GM19023 (cell line): Measurements from ENCODE around the gene PRPSAP1.

ENCODE experiments used
- ATAC-seq: cut with Tn5 transposase; IDR thresholded peaks from one replicate; pipeline ENCODE4 v1.9.1; 2021; ENCODE audit warnings: mild to moderate bottlenecking, moderate library complexity; ENCODE audit not compliant: unreplicated experiment

The PRPSAP1 gene

DNA sequence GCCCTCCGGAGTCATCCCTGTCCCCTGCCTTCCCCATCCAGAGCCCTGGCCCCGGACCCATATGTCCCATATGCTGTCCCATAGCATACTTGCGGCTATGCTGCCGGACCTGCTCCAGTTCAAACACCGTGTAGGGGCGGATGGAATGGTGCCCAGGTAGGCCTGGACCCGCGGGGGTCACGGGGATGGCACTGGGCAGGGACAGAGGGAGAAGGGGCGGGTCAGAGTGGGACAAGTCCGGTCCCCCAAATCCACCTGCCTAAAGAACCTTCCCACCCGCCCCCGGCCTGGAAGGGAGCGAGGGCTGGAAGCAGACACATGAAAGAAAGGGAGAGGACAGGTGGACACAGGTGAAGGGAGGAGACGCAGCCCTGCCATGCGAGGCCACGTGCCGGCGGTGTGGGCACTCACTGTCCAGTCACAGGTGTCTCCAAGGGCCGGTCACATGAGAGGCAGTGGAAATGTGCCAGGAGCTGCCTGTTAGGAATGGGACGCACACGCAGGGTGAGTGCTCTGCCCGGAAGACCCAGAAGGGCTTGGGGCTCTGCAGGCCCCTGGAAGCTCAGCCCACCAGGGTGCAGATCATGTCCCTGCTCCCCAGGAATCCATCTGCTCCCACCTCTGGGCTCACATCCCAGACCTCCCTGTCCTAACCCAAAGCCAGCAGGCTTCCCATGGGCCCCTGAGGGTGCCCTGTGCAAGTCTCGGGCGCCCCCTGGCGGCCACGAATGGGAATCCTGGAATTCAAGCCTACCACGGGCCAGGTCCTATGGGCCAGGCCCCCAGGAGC is 74.6 kb downstream of the PRPSAP1 start:
- no peak for ATAC-seq

DNA sequence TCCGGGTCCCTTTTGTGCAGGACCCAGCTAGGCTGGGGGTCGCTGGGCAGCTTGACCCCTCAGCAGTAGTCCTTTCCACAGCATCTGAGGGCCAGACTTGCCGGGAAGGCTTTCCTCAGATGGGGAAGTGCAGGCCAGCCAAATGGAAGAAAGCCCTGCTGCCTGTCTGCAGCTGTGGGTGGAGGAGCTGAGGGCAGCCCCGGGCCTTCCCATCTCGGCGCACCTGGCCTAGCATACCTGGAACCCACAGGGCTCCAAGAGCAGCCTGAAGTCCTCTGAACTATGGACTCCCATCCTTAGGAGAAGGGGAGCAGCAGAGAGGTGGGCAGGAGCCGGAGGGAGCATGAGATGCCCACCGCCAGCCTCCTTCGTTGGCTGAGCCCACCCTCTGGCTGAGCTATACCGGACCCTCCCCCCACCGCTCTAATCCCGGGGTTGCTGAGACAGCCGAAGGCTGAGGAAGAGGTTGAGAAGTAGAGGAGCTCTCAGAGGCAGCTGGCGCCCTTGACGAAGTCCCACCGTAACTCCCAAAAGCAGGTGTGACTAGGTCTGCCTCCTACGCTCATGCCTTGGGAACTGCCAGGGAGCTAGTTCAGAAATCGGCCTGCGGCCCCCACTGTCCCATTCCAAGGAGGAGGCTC is 75.3 kb downstream of the PRPSAP1 start:
- no peak for ATAC-seq

DNA sequence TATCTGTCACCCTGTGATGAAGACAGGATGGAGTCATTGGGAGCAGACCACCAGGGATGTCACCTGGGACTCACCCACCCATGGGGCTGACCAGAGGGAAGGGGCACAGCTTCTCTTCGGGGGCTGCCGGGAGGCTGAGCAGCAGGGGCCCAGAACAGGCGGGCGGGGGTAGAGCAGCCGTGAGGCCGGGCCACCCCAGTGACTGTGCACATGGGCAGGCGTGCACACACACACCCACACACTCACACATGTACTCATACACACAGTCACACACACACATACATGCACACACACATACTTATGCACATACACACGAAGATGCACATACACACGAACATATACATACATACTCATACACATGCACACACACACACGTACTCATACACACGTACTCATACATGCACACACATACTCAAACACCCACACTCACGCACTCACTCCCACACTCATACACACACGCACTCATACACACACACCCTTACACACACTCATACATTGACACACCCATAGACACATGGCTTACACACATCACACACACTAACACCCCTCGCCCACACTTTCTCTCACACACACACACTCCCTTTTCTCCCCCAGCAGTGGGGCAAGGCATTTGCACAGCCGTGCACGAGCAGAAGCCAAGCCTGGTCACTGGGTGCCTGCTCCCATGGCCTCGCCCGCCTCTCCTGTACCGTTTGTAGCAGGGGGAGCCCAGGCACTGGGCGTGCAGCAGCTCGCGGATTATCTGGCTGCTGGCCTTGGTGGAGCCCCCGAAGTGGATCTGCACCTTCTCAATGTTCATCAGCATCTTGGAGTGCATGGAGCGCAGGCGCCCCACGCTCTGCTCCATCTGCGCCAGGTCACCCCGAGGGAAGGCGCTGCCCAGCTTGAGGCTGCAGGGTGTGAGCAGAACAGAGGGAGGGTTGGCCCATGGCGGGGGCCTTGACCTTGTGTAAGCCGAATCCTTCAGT is 76.1 kb downstream of the PRPSAP1 start:
- ATAC-seq, result no peak

DNA sequence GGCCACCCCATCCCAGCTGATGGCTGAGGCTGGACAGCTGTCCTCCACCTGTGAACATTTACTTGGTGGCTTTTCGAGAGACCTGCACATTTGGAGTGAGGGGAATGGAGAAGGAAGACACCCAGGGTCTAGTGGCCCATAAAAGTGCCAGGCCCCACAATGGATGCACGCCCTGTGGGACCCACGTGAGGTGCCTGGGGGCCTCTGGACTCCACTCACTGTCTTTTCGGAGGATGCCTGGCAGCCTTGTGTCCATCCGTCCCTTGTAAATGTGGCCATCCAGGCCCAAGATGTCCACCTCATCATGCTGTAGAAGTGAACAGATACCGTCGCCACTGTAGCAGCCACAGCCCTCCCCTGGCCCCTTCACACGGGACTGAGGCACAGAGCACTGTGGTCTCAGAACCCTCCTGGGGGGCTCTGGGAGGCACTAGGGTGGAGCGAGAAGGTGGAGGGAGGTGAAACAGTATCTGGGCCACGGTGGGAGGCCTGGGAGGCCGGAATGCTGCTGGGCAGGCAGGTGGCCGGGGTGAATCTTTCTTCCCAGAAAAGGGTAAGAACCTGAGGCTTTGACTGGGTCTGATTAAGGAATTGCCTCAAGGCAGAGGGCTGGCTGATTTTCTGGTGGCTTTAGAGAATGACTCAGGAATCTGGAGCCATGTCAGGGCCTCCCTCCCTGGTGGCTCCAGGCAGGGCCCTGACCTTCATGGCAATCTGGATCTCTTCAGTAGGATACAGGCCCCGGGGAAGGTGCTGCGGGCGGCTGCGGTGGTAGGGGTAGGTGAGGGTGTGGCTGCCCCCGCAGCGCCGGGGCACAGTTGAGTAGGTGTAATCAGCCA is 77.0 kb downstream of the PRPSAP1 start:
- no peak for ATAC-seq

DNA sequence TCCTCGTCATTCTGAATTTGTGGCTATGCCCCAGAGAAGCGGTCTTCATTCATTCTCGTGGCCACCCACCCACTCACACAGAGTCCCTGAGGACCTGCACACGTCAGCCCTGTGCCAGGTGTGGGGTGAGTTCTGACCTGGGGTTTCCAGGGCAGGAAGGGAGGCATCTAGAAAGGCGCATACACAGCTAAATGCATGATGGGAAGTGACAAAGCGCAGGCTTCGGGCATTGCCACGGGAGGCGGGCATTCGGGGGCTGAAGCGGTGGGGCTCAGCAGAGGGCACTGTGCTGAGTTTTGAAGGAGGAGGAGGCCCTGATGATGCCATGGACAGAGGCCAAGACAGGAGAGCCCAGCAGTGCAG is 77.7 kb downstream of the PRPSAP1 start:
- no peak for ATAC-seq

DNA sequence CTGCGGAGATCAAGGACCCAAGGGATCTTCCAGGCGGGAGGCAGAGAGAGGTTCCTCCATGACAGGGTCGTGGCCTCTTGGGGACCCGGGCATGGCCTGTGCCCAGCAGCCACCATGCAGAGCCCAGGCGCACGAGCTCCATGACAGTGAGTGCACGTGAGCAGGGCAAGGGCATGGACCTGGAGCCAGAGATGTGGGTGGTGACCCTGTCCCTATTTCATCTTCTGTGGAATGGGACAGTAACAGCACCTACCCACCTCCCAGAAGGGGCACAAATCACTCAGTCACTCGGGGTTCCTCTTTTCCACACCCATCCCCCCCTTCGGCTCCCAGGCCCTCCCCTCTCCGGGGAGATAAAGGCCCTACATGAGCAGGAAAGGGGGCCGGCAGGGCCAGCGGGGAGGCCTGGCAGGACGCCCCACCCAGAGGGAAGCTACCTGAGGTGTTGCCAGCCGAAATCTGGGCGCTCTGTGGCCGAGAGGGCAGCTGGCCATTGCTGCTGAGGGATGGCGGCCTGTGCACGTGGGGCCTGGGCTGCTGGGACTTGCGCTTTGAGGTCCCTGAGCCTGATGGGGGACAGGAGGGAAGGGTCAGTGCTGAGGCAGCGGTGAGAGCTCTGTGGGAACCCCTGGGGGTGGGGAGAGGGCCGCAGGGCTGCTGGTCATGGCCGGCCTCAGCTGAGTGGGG is 78.2 kb downstream of the PRPSAP1 start:
- ATAC-seq, result no peak

DNA sequence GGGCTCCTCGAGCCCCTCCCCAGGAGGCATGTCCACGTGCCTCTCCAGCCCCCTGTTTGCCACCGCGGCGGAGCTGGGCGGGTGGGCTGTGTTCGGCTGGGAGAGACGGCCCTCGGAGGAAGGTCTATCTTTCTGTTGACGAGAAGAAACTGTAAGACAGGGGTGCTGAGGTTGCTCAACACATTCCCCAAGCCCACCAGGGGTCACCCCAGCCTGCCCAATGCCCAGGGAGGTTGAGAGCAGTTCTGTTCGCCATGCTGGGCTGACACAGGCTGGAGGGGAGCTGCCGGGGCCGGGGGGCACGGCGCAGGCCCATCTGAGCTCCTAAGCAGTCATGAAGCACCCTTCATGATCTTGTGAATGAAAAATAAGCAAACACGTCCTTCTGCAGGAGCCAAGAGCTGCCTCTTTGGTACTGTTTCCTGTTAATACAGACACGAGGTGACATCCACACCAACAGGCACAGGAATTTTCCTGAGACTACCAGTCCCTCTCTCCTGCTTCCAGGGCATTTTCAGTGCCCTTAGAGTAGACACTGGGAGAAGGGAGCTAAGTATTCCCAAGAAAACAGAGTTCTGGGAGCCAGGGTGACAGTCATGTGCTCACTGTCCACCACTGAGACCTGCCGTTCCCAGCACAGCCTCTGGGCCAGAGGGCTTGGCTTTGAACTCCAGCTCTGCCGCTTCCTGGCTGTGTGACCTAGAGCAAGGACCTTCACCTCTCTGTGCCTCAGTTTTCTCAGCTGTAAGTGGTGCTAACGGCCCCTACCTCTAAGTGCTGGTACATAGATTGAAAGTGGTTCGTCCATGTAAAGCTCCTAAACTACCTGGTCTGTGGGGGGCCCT is 79.4 kb downstream of the PRPSAP1 start:
- no peak for ATAC-seq

DNA sequence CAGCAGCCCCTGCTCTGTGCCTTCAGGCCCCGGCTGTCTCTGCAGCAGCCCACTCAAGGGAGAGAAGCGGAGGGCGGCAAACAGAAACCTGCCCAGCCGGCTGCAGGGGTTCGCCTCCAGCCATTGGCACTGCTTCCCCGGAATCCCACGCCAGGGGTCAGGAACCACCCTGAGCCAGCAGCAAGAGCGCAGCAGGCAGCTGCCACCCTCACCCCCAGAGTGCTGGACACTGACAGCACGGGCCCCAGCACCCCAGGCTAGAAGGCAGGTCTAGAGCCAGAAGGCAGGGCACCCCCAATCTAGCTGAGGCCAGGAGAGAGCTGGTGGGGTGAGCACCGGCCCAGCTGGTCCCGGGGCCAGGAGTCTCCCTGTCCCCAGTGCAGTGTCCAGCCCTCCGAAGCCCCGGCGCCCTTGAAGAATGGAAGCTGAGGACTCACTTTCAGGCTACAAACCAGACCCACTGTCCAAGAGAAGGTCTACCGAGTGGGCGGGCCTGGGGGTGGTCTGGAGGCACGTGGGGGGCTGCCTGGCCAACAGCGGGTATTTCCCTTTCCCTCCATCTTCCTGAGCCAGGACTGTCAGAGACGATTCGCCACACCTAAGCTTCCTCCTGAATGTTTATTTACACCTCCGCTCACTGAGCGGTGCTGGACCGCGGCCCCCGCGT is 80.1 kb downstream of the PRPSAP1 start:
- ATAC-seq, result no peak

DNA sequence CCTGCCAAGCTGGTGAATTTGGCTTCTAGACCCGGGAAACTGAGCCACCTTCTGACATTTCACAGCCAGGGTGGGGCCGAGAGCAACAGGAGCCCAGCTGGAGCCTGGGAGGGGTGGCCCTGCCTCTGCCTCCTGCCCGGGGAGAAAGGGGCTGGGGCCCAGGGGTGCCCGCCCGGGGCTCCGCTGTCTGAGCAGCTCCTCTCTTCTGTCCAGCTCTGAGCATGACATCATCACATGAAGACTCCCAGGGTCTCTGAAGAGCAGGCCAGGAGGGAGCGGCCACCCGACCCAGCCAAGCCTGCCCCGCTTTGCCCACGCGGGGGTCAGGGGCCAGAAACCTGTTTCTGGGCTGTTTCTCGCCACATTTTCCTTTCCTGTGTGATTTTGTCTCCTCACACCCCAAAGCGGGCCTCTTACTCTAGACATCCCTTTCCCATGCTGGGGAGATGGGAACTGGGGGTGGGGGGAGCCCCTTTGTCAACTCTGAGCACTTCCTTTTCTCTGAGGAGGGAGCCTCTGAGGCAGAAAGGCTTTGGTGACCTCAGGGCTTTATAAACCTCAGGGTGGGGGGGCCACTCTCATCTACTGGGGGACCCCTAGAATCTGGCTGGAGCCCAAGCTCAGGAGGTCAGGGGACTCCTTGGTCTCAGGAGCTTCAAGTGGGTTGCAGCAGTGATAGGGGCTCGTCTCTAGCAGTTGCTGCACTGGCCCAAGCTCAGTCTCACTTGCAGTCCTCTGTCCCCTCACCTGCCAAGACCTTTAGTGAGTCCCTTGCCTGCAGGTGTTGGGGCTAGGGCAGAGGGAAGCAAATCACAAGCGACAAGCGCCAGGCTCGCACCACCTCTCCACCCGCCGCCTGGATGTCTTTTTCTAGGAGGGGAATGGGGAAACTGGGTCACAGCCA is 80.9 kb downstream of the PRPSAP1 start:
- peak; percentile 9 for ATAC-seq

DNA sequence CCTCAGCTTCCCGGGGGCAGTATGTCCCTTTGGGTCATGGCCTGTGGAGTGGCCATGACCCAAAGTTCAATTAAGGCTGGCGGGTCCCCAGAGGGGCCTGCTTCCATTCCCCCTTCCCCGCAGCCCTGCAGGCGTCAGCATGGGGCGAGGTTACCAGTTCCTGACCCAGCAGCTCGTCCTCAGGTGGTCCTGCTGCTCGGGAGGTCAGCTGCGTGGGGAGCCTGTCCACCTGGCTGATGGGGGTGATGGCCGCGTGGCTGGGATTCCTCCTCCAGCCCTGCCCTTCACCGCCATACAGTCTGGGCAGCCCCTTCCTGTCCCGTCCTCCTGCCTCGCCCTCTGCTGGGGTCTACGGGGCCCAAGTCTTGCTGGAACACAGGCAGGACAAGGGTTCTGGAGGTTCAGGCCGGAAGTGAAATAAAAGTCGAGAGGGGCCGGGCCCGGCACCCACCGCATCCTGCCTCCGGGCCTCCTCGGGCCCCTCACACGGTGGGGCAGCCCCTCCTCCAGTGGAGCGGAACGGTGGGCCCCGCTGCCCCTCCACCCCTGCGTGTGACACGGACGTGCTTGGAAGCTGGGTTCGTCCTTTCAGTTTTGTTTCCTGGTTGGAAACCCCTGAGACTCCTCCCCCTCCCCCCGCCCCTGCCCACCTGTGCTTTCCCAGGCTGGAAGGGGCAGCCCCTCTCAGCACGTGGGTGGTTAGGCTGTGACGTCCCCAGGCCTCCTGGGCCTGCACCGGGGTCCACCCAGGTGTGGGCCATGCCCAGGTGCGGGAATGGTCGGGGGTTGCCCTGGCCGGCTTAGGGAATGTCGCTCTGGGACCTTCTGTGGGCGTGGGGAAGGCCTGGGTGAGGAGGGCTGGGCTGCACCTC is 81.8 kb downstream of the PRPSAP1 start:
- ATAC-seq, result peak; percentile 55

DNA sequence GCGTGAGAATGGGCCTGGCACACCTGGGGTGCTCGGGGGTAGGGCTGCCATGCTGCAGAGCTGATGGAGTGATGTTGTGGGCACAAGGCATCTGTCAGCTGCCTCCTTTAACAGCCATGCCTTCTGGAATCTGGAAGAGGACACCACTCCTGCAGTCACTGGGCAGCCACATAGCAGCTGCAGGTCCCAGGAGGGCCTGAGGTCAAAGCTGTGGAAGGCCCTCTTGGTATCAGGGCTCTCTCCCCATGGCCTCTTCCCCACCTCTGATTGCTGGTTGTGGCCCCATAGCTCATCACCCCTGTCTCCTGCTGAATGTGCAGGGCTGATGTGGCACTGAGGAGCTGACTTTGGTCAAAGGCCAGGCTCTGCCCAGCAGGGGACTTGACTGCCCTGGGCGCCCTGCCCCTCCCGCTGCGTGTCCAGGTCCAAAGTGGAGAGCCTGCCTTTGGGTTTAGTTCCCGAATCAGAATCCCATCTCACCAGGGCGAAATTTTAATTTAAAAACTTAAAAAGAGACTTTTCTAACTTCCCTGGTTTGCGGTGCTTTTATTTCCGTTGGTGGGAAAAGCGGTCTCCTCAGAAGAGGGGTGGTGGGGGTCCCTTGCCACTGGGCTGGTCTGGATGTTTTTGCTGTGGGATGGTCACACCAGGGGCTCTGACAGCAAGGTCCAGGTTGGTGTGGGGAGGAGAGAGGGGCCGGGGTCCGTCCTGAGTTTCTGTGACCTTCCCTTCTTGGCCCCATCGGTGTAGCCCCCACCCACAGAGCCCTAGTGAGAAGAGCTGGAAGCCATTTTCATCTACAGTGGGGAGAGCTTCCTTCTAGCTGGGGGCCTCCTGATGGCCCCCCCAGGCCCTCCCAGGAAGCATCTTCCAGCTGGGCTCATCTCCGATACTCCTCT is 82.7 kb downstream of the PRPSAP1 start:
- ATAC-seq, result peak; percentile 6

DNA sequence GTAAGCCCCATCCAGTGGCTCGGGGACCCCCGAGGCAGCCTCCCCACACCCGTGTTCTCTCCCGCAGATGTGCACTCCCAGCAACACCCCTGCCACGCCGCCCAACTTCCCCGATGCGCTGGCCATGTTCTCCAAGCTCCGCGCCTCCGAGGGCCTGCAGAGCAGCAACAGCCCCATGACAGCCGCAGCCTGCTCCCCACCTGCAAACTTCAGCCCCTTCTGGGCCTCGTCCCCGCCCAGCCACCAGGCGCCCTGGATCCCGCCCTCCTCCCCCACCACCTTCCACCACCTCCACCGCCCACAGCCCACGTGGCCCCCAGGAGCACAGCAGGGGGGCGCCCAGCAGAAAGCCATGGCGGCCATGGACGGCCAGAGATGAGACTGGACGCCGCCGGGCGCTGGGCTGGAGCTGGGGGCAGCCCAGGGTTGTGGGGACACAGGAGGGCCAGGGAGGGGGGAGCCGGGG is 83.6 kb downstream of the PRPSAP1 start:
- no peak for ATAC-seq

DNA sequence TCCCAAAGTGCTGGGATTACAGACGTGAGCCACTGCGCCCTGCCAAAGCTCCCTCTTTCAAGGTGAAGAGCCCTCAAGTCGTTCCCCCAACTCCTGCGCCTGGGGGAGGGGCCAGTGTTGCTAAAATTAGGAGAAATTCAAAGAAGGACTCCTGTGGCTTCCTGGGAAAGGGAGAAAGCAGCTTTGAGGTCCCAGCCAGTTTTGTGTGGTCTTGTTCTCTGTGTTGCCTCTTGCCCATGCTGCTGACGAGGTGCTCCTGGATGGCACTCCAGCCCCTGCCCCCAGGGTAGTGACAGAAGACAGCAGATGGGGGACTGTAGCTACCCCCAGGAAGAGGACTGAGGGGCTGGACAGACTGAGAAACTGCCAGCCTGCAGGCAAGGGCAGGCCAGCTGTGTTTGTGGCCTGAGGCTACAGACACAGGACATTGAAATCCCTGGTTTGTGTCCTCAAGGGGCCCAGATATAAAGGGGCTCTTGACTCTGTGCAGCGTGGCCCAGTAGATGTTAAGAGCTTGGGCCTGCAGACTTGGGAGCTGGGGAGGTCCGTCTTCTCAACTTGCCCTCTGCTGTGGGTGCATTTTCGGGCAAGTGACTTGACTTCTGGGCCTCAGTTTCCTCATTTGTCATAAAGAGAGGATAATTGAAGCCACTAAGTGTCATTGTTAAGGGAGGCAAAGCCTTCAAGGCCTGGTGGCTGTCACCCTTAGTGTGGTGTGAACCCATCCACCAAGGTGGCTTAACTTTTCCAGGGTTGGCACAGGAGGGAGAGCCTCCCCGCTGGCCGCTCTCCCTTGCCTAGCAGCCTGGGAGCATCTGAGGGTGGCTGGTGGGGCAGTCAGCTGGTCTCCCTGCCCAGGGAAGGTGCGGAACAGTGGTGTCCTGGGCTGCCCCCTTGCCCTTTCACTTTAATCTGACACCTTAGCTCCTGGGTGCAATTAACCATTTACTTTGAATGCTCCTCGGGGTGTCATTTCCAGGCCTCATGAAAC is 84.4 kb downstream of the PRPSAP1 start:
- no peak for ATAC-seq

DNA sequence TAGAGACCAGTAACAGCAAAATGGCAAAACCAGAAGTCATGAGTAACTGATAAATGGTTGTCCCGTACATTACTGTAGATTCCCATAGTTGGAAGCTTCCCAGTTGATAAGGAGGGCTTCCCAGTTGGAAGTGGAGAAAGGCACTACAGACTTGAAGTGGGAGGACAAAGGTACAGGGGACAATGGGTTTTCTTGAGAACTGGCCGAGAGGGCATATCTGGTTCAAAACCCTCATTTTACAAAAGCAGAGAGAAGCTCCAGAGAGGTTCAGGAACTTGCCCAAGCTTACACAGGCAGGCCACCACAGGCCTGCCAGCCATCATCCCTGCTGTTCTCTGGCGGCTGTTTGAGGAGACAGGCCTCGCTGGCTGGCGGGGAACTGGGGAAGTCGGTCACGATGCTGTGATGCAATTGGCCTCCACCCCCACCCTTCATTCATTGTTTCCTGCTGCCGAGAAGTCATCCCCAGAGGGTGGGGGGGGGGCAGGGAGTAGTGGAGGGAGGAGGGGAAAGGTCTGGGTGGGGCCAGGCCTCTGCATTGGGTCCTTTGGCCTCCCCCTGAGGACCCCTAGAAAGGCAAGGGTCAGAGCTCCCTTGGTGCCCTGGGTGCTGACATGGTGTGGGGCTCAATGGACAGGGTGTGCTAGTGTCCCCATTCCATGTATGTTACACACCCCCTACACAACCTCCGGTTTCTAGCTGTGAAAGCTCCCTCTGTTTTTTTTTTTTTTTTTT is 85.5 kb downstream of the PRPSAP1 start:
- no peak for ATAC-seq
